Natural killer cell (primary cell): ENCODE data around the gene CHKA. TPM values are rescaled to one million over a fixed set of nuclear protein-coding genes. Genes with fewer than 3 reads are reported as not detected.

Experiments
- ATAC-seq, 3 donors: fragments of 150-1000 bp in 2 of 3; fragments of 200-7000 bp in 1 of 3; cut with Tn5 transposase; 1 replicate in 1 of 3; 2 replicates in 2 of 3; pipeline ENCODE4 v1.10.0; 2021; ENCODE audit warnings: mild to moderate bottlenecking in 2 of 3, moderate library complexity in 2 of 3
- DNase-seq, 2 donors: peaks; one replicate each; pipeline versions ENCODE4 v3.0.0 to v3.0.0-alpha.2; 2013 to 2021; ENCODE audit warnings: mixed read lengths in 1 of 2
- H3K27ac ChIP-seq: one replicate; pipeline ENCODE4 v1.5.1; 2013; ENCODE audit warnings: mild to moderate bottlenecking, low read length
- H3K27me3 ChIP-seq: one replicate; pipeline ENCODE4 v1.6.1; 2013; ENCODE audit warnings: low read length; ENCODE audit not compliant: control insufficient read depth, insufficient read depth
- H3K36me3 ChIP-seq: one replicate; pipeline ENCODE4 v1.6.1; 2013; ENCODE audit warnings: low read length; ENCODE audit not compliant: control insufficient read depth, insufficient read depth
- H3K4me1 ChIP-seq: one replicate; pipeline ENCODE4 v1.6.1; 2013; ENCODE audit warnings: low read length; ENCODE audit not compliant: control insufficient read depth, insufficient read depth
- H3K4me3 ChIP-seq: one replicate; pipeline ENCODE4 v1.5.1; 2013; ENCODE audit warnings: low read length
- H3K9me3 ChIP-seq: one replicate; pipeline ENCODE4 v1.6.1; 2013; ENCODE audit warnings: low read length; ENCODE audit not compliant: control insufficient read depth, insufficient read depth
- H3K27ac Mint-ChIP-seq, 2 donors: one replicate each; pipeline ENCODE4 v1.8.0; 2022; ENCODE audit warnings: mild to moderate bottlenecking in 2 of 2, mixed read lengths in 2 of 2, moderate library complexity in 1 of 2
- H3K27me3 Mint-ChIP-seq, 2 donors: one replicate each; pipeline ENCODE4 v1.8.0; 2022; ENCODE audit warnings: low read depth in 2 of 2, mixed read lengths in 2 of 2
- H3K36me3 Mint-ChIP-seq: one replicate; pipeline ENCODE4 v1.8.0; 2022; ENCODE audit warnings: mixed read lengths
- H3K4me1 Mint-ChIP-seq, 2 donors: one replicate each; pipeline ENCODE4 v1.8.0; 2022; ENCODE audit warnings: mixed read lengths in 2 of 2
- H3K4me3 Mint-ChIP-seq: one replicate; pipeline ENCODE4 v1.8.0; 2022; ENCODE audit warnings: mild to moderate bottlenecking, moderate library complexity, mixed read lengths
- H3K9me3 Mint-ChIP-seq, 2 donors: one replicate each; pipeline ENCODE4 v1.8.0; 2022; ENCODE audit warnings: mixed read lengths in 2 of 2
- WGBS: methylation state at CpG from one replicate; pipeline ENCODE4 v1.1.7; 2013; ENCODE audit warnings: missing lambda C conversion rate; ENCODE audit not compliant: insufficient coverage; 5-methylcytosine and 5-hydroxymethylcytosine counted together
- intact Hi-C: fragments of 100-400 bp; cut with micrococcal nuclease; formaldehyde crosslinking; loops from one replicate; pipeline ENCODE4 v1.14.2; 2022
- total RNA-seq, 4 donors: library from RNA; stranded (reverse); fragments of 120-200 nt in 1 of 4; gene quantifications; one replicate each; pipeline versions ENCODE4 v1.2.3 to v1.2.4, GENCODE V29; 2013 to 2022
- TF ChIP-seq, protein P1 (sequence below): fragments of 200-600 bp; IDR thresholded peaks from one replicate; pipeline ENCODE4 v1.8.0; 2022; ENCODE audit warnings: antibody characterized with exemption

Gene CHKA
- total RNA-seq, 3 donors from 2014 or later (not counting 1 experiment from before 2014, with no cell fraction given), result 15.8 to 24.6 (median 24.4) TPM

DNA sequence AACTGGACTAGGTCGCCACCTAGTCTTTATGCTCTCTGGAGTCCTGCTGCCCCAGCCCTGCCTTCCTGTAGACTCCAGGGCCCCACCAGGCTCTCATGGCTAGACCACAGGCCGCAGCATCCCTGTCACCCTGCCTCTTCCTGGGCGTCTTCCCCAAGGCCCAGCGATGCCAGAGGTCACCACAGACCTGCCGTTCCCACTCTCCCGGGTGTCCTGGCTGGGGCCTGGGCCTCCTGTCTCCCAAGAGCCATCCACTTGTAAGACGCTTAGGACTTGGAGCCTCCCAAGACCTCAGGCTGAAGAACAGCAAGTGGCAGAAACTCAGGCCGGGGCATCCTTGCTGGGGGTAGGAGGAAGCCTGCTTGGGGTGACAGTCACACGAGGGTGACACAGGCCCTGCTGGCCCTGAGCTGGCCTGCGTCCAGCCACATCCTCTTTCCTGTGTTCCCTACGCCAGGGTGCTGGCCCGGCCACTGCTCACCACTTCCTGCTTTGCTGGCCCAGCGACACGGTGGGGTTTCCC lies 84.4 kb downstream of the CHKA start:
- TF ChIP-seq, protein P1, sequence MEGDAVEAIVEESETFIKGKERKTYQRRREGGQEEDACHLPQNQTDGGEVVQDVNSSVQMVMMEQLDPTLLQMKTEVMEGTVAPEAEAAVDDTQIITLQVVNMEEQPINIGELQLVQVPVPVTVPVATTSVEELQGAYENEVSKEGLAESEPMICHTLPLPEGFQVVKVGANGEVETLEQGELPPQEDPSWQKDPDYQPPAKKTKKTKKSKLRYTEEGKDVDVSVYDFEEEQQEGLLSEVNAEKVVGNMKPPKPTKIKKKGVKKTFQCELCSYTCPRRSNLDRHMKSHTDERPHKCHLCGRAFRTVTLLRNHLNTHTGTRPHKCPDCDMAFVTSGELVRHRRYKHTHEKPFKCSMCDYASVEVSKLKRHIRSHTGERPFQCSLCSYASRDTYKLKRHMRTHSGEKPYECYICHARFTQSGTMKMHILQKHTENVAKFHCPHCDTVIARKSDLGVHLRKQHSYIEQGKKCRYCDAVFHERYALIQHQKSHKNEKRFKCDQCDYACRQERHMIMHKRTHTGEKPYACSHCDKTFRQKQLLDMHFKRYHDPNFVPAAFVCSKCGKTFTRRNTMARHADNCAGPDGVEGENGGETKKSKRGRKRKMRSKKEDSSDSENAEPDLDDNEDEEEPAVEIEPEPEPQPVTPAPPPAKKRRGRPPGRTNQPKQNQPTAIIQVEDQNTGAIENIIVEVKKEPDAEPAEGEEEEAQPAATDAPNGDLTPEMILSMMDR, result no peak
- Histone ChIP-seq H3K36me3 (peaks cover 24% of the 10 kb centered on the region), H3K4me1 (peaks cover 81% of the 10 kb centered on the region), H3K27ac (peak overlapping the region; percentile 94), H3K9me3 (no peaks in the 10 kb centered on the region), H3K27me3 (no peaks in the 10 kb centered on the region), H3K4me3 (no peak overlapping the region)
- H3K27me3 Mint-ChIP-seq, result no peaks in the 10 kb centered on the region
- no peaks in the 10 kb centered on the region for H3K9me3 Mint-ChIP-seq
- intact Hi-C loops, result loop anchor here (2.0 kb wide), 1 partner anchor 84 kb away; the partner anchor contains the start of gene CHKA
- peak; percentile 59 to 81 (median 72) for ATAC-seq
- H3K27ac Mint-ChIP-seq, result peak overlapping the region; percentile 97 to 99
- H3K4me1 Mint-ChIP-seq, result peaks cover 33 to 45% of the 10 kb centered on the region in 2 donors
- WGBS, result 11% methylated on average over 14 of the region's 14 CpGs
- DNase-seq, result peak; percentile 50 to 54
- H3K4me3 Mint-ChIP-seq, result peak overlapping the region; percentile 84
- no peaks in the 10 kb centered on the region for H3K36me3 Mint-ChIP-seq

DNA sequence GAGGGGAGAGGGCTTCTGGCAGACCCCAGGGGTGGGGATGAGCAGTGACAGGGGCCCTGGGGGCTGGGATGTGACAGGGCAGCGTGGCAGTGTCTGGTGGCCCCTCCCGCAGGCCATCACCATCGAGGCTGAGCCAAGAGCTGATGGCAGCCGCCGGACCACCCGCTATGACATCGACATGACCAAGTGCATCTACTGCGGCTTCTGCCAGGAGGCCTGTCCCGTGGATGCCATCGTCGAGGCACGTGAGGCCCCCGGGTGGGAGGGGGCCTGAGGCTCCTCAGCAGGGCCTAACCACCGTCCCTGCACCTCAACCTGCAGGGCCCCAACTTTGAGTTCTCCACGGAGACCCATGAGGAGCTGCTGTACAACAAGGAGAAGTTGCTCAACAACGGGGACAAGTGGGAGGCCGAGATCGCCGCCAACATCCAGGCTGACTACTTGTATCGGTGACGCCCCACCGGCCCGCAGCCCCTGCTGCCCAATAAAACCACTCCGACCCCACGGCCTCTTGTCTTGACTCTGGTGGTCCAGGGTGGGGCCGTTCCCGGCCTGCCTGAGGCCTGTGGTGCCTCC lies 85.0 kb downstream of the CHKA start:
- WGBS, result 67% methylated on average over 27 of the region's 27 CpGs
- no peaks in the 10 kb centered on the region for H3K9me3 Mint-ChIP-seq
- H3K27ac ChIP-seq, result peak overlapping the region; percentile 94

DNA sequence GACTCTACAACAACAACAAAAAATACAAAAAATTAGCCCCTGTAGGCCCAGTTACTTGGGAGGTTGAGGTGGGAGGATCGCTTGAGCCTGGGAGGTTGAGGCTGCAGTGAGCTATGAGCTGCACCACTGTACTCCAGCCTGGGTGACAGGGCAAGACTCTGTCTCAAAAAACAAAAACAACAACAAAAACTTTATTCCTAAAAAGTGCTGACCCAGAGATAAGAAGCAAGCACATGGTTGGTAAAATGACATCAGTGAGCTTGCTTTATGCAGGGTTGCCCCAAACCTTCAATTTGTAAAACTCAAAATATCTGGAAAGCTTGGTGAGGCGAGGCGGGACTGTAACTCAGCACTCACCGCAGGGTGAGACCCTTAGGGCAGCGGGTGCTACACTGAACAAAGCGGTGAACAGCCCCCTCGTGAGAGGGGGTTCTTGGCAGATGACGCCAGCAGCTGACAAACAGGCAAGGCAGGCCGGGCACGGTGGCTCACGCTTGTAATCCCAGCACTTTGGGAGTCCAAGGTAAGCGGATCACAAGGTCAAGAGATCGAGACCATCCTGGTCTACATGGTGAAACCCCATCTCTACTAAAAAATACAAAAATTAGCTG lies 85.8 kb downstream of the CHKA start:
- 95% methylated on average over 13 of the region's 13 CpGs for WGBS
- Histone ChIP-seq H3K4me3 (no peak overlapping the region), H3K27me3 (no peaks in the 10 kb centered on the region), H3K9me3 (no peaks in the 10 kb centered on the region), H3K27ac (peak overlapping the region; percentile 94), H3K36me3 (peaks cover 15% of the 10 kb centered on the region), H3K4me1 (peaks cover 78% of the 10 kb centered on the region)
- Mint-ChIP-seq H3K27ac (peak overlapping the region; percentile 97 to 99), H3K9me3 (no peaks in the 10 kb centered on the region), H3K36me3 (no peaks in the 10 kb centered on the region), H3K4me1 (peaks cover 41 to 47% of the 10 kb centered on the region in 2 donors), H3K4me3 (peak overlapping the region; percentile 17), H3K27me3 (no peaks in the 10 kb centered on the region)
- DNase-seq (no peak), ATAC-seq (no peak)
- TF ChIP-seq, protein P1, result no peak
- intact Hi-C loops, result no loop called here

More for the DNA sequence above, 85.0 kb downstream of the CHKA start:
- Mint-ChIP-seq H3K4me1 (peaks cover 38 to 46% of the 10 kb centered on the region in 2 donors), H3K4me3 (peak overlapping the region; percentile 84), H3K27ac (peak overlapping the region; percentile 97 to 99), H3K27me3 (no peaks in the 10 kb centered on the region), H3K36me3 (no peaks in the 10 kb centered on the region)
- ATAC-seq (no peak), DNase-seq (no peak)
- no peaks in the 10 kb centered on the region for H3K27me3 ChIP-seq
- peaks cover 18% of the 10 kb centered on the region for H3K36me3 ChIP-seq
- peaks cover 81% of the 10 kb centered on the region for H3K4me1 ChIP-seq
- intact Hi-C loops, result loop anchor here (2.0 kb wide), 1 partner anchor 85 kb away; the partner anchor contains the start of gene CHKA
- TF ChIP-seq, protein P1, result no peak
- H3K9me3 ChIP-seq, result no peaks in the 10 kb centered on the region
- no peak overlapping the region for H3K4me3 ChIP-seq
